Measurements from ENCODE around the gene OR5H6.

Gene OR5H6

GRCh38 chr3:98262046-98262445 lies 2.0 kb upstream of the OR5H6 start:
- TF ChIP-seq CSDC2 (CRISPR knock-in tag; IDR thresholded peaks at IDR 0.05) (no peak), ZFP3 (CRISPR knock-in tag; IDR thresholded peaks at IDR 0.05) (no peak), PPARA (CRISPR knock-in tag; IDR thresholded peaks at IDR 0.05; ENCODE audit: borderline replicate concordance) (no peak), ZNF565 (CRISPR knock-in tag; conservative IDR thresholded peaks at IDR 0.05; ENCODE audit: low read depth) (no peak), ZFP30 (CRISPR knock-in tag; IDR thresholded peaks at IDR 0.05) (no peak), ARNTL (CRISPR knock-in tag; IDR thresholded peaks at IDR 0.05; ENCODE audit: borderline replicate concordance, low read depth) (no peak), ZNF8 (CRISPR knock-in tag; IDR thresholded peaks at IDR 0.05) (no peak), OSR1 (CRISPR knock-in tag; IDR thresholded peaks at IDR 0.05) (no peak), ESRRG (CRISPR knock-in tag; IDR thresholded peaks at IDR 0.05) (no peak), ZC3H10 (CRISPR knock-in tag; IDR thresholded peaks at IDR 0.05) (no peak)
- TF ChIP-seq, protein P1, sequence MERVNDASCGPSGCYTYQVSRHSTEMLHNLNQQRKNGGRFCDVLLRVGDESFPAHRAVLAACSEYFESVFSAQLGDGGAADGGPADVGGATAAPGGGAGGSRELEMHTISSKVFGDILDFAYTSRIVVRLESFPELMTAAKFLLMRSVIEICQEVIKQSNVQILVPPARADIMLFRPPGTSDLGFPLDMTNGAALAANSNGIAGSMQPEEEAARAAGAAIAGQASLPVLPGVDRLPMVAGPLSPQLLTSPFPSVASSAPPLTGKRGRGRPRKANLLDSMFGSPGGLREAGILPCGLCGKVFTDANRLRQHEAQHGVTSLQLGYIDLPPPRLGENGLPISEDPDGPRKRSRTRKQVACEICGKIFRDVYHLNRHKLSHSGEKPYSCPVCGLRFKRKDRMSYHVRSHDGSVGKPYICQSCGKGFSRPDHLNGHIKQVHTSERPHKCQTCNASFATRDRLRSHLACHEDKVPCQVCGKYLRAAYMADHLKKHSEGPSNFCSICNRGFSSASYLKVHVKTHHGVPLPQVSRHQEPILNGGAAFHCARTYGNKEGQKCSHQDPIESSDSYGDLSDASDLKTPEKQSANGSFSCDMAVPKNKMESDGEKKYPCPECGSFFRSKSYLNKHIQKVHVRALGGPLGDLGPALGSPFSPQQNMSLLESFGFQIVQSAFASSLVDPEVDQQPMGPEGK (CRISPR knock-in tag; IDR thresholded peaks at IDR 0.05; ENCODE audit: borderline replicate concordance) = no peak
- no peak for ATAC-seq

DNA sequence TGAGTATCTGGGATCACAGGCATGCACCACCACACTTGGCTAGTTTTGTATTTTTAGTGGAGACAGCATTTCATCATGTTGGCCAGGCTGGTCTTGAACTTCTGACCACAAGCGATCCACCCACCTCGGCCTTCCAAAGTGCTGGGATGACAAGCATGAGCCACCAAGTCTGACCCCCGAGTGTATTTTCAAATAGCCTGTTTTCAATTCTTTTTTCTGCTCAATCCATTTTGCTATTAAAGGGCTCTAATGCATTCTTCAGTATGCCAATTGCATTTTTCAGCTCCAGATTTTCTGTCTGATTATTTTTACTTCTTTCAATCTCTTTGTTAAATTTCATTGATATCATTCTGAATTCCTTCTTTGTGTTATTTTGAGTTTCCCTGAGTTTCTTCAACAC lies 5.8 kb downstream of the OR5H6 start:
- TF ChIP-seq RARB (CRISPR knock-in tag; IDR thresholded peaks at IDR 0.05) (no peak), ARNTL (CRISPR knock-in tag; IDR thresholded peaks at IDR 0.05; ENCODE audit: borderline replicate concordance, low read depth) (no peak)
- no peak for ATAC-seq

DNA sequence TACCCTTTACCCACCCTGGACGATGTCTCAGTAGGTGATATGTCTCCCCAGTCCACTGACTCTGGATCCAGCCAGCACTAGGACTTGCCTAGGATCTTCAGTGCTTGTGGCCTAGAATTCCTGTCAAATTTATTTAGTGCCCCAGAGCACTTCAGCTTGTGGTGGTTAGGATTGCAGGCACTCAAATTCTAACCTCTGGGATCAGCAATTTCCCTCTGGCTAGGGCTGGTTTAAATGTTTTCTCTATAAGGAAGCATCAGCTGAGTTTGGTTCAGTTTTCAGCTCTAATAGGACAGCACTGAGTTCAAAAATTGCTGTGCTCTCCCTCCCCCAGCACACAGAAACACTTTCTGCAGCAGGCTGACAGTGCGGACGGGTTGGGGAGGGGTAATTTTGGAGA lies 8.1 kb downstream of the OR5H6 start:
- no peak for ATAC-seq

GRCh38 chr3:98274914-98275313 lies 10.9 kb downstream of the OR5H6 start:
- no peak for ATAC-seq
- TF ChIP-seq CSRNP3 (CRISPR knock-in tag; IDR thresholded peaks at IDR 0.05) (no peak), ISL1 (CRISPR knock-in tag; IDR thresholded peaks at IDR 0.05) (no peak), ARNTL (CRISPR knock-in tag; IDR thresholded peaks at IDR 0.05; ENCODE audit: borderline replicate concordance, low read depth) (no peak), ZNF565 (CRISPR knock-in tag; conservative IDR thresholded peaks at IDR 0.05; ENCODE audit: low read depth) (no peak), RARB (CRISPR knock-in tag; IDR thresholded peaks at IDR 0.05) (no peak), ZNF8 (CRISPR knock-in tag; IDR thresholded peaks at IDR 0.05) (no peak), ZNF70 (CRISPR knock-in tag; IDR thresholded peaks at IDR 0.05) (no peak), CSDC2 (CRISPR knock-in tag; IDR thresholded peaks at IDR 0.05) (no peak), BACH2 (CRISPR knock-in tag; IDR thresholded peaks at IDR 0.05; ENCODE audit: borderline replicate concordance) (no peak), ESRRG (CRISPR knock-in tag; IDR thresholded peaks at IDR 0.05) (no peak), ZFP30 (CRISPR knock-in tag; IDR thresholded peaks at IDR 0.05) (no peak)

More for the DNA sequence above, 8.1 kb downstream of the OR5H6 start:
- no peak for TF ChIP-seq ZFP30 (CRISPR knock-in tag; IDR thresholded peaks at IDR 0.05)
- no peak for TF ChIP-seq SNAI2 (CRISPR knock-in tag; IDR thresholded peaks at IDR 0.05)

DNA sequence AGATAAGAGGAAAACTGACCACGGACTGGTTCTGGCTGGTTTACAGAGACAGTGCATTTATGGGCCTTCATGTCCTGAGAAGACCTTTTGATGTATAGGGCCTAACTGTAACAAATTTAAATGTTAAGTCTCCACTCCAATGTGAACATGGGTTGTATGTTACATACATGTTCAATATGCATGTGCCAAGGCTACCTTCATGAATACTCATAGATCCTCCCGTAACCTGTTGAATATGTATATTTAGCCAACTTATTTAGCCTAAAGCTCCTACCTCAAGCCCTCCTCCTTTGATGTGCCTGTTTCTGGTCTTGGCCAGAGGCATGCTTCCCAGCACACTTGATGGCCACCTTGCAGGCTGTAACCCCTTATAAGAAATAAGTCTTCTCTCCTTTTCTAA lies 18.2 kb downstream of the OR5H6 start, which contains the start of gene OR5H2:
OR5H2 (plus strand) TSS at position 301 of the 400 bp plus-strand sequence. CDS start 398 bp downstream, outside the sequence.
- no peak for TF ChIP-seq POU6F1 (CRISPR knock-in tag; IDR thresholded peaks at IDR 0.05; ENCODE audit: borderline replicate concordance, low read depth)
- ATAC-seq = no peak

DNA sequence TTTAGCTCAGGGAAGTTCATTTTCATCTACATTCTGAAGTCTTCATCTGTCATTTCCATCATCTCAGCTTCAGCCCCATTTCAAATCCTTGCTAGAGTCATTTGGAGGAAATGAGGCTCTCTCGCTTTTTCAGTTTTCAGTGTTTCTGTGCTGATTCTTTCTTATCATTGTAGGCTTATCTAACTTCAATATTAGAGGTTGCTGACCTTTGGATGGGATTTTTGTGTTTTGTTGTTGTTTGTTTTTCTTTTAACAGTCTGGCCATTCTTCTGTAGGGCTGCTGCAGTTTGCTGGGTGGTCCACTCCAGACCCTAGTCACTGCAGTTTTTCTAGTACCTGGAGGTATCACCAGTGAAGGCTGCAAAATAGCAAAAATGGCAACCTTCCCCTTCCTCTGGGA lies 26.9 kb downstream of the OR5H6 start:
- no peak for ATAC-seq
- no peak for TF ChIP-seq ZFP30 (CRISPR knock-in tag; IDR thresholded peaks at IDR 0.05)
- no peak for TF ChIP-seq GLIS3 (CRISPR knock-in tag; IDR thresholded peaks at IDR 0.05)
- TF ChIP-seq TSHZ2 (CRISPR knock-in tag; IDR thresholded peaks at IDR 0.05) = no peak
- TF ChIP-seq TCF4 (CRISPR knock-in tag; IDR thresholded peaks at IDR 0.05; ENCODE audit: borderline replicate concordance) = no peak
- TF ChIP-seq PPARA (CRISPR knock-in tag; IDR thresholded peaks at IDR 0.05; ENCODE audit: borderline replicate concordance) = no peak
- no peak for TF ChIP-seq ZC3H10 (CRISPR knock-in tag; IDR thresholded peaks at IDR 0.05)
- TF ChIP-seq, protein P1 (CRISPR knock-in tag; IDR thresholded peaks at IDR 0.05; ENCODE audit: borderline replicate concordance) = no peak
- TF ChIP-seq, protein P2, sequence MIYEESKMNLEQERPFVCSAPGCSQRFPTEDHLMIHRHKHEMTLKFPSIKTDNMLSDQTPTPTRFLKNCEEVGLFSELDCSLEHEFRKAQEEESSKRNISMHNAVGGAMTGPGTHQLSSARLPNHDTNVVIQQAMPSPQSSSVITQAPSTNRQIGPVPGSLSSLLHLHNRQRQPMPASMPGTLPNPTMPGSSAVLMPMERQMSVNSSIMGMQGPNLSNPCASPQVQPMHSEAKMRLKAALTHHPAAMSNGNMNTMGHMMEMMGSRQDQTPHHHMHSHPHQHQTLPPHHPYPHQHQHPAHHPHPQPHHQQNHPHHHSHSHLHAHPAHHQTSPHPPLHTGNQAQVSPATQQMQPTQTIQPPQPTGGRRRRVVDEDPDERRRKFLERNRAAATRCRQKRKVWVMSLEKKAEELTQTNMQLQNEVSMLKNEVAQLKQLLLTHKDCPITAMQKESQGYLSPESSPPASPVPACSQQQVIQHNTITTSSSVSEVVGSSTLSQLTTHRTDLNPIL (CRISPR knock-in tag; IDR thresholded peaks at IDR 0.05; ENCODE audit: low read depth) = no peak
- no peak for TF ChIP-seq ESRRG (CRISPR knock-in tag; IDR thresholded peaks at IDR 0.05)
- TF ChIP-seq OSR1 (CRISPR knock-in tag; IDR thresholded peaks at IDR 0.05) = no peak
- TF ChIP-seq ZNF70 (CRISPR knock-in tag; IDR thresholded peaks at IDR 0.05) = no peak
- TF ChIP-seq CSDC2 (CRISPR knock-in tag; IDR thresholded peaks at IDR 0.05) = no peak
